H9 (cell line): ENCODE results near the gene LYZL6. TPM values are rescaled to one million over a fixed set of nuclear protein-coding genes. Genes with fewer than 3 reads are reported as not detected.

Experiments used
- DNase-seq: peaks from one replicate; pipeline ENCODE4 v3.0.0-alpha.2; 2017
- H2AFZ ChIP-seq: one replicate; pipeline ENCODE4 v1.6.1; 2013; ENCODE audit warnings: mild to moderate bottlenecking, low read length, control low read depth, moderate library complexity
- H2AK5ac ChIP-seq: 2 replicates; pipeline ENCODE4 v1.6.1; 2013; ENCODE audit warnings: low read length, control low read depth, mixed read lengths; ENCODE audit not compliant: insufficient read length
- H2BK120ac ChIP-seq: one replicate; pipeline ENCODE4 v1.6.1; 2013; ENCODE audit warnings: low read depth, mild to moderate bottlenecking, low read length, control low read depth, inconsistent platforms; ENCODE audit not compliant: poor library complexity, severe bottlenecking
- H2BK12ac ChIP-seq: 2 replicates; pipeline ENCODE4 v1.6.1; 2013; ENCODE audit warnings: low read length, control low read depth, mixed read lengths, low read depth; ENCODE audit not compliant: insufficient read length
- H2BK15ac ChIP-seq: 2 replicates; pipeline ENCODE4 v1.6.1; 2013; ENCODE audit warnings: low read depth, low read length, control low read depth
- H2BK20ac ChIP-seq: one replicate; pipeline ENCODE4 v1.6.1; 2013; ENCODE audit warnings: low read depth, mild to moderate bottlenecking, low read length, control low read depth, inconsistent platforms; ENCODE audit not compliant: poor library complexity, severe bottlenecking
- H2BK5ac ChIP-seq: 2 replicates; pipeline ENCODE4 v1.6.1; 2013; ENCODE audit warnings: low read length, control low read depth, mixed read lengths; ENCODE audit not compliant: insufficient read length
- H3K14ac ChIP-seq: 2 replicates; pipeline ENCODE4 v1.6.1; 2013; ENCODE audit warnings: low read length, control low read depth; ENCODE audit not compliant: insufficient read depth
- H3K18ac ChIP-seq: 2 replicates; pipeline ENCODE4 v1.6.1; 2013; ENCODE audit warnings: low read depth, mild to moderate bottlenecking, mixed read lengths, low read length, control low read depth; ENCODE audit not compliant: insufficient read length
- H3K23ac ChIP-seq: 2 replicates; pipeline ENCODE4 v1.6.1; 2013; ENCODE audit warnings: low read length, control low read depth, mixed read lengths, low read depth; ENCODE audit not compliant: insufficient read length
- H3K23me2 ChIP-seq: 2 replicates; pipeline ENCODE4 v1.6.1; 2013; ENCODE audit warnings: low read depth, mild to moderate bottlenecking, mixed read lengths, low read length, control low read depth; ENCODE audit not compliant: insufficient read length, poor library complexity, severe bottlenecking
- H3K27ac ChIP-seq: 2 replicates; pipeline ENCODE4 v1.5.1; 2013; ENCODE audit warnings: low read length, control low read depth, mixed read lengths, low read depth; ENCODE audit not compliant: insufficient read length
- H3K27me3 ChIP-seq: 2 replicates; pipeline ENCODE4 v1.6.1; 2013; ENCODE audit warnings: low read length, control low read depth, inconsistent platforms; ENCODE audit not compliant: insufficient read depth
- H3K4ac ChIP-seq: 2 replicates; pipeline ENCODE4 v1.6.1; 2013; ENCODE audit warnings: low read depth, mild to moderate bottlenecking, control low read depth, inconsistent platforms, low read length, moderate library complexity
- H3K4me1 ChIP-seq: 2 replicates; pipeline ENCODE4 v1.6.1; 2013; ENCODE audit warnings: low read length, control low read depth, inconsistent platforms; ENCODE audit not compliant: insufficient read depth
- H3K4me2 ChIP-seq: 2 replicates; pipeline ENCODE4 v1.6.1; 2013; ENCODE audit warnings: low read length, control low read depth, mixed read lengths; ENCODE audit not compliant: insufficient read length, insufficient read depth
- H3K56ac ChIP-seq: 2 replicates; pipeline ENCODE4 v1.6.1; 2013; ENCODE audit warnings: low read depth, mild to moderate bottlenecking, mixed read lengths, low read length, control low read depth; ENCODE audit not compliant: insufficient read length
- H3K79me1 ChIP-seq: 2 replicates; pipeline ENCODE4 v1.6.1; 2013; ENCODE audit warnings: low read depth, mild to moderate bottlenecking, moderate library complexity, low read length, control low read depth, inconsistent platforms; ENCODE audit not compliant: insufficient read depth, poor library complexity, severe bottlenecking
- H3K79me2 ChIP-seq: 2 replicates; pipeline ENCODE4 v1.6.1; 2013; ENCODE audit warnings: low read length, control low read depth, inconsistent platforms; ENCODE audit not compliant: insufficient read depth
- H3K9ac ChIP-seq: 2 replicates; pipeline ENCODE4 v1.6.1; 2013; ENCODE audit warnings: low read length, control low read depth, mixed read lengths; ENCODE audit not compliant: insufficient read length; ENCODE audit errors: extremely low read depth
- H3K9me3 ChIP-seq: one replicate; pipeline ENCODE4 v1.6.1; 2013; ENCODE audit warnings: low read depth, low read length, inconsistent platforms; ENCODE audit not compliant: control insufficient read depth
- H3T11ph ChIP-seq: one replicate; pipeline ENCODE4 v1.6.1; 2013; ENCODE audit warnings: mild to moderate bottlenecking, low read length, control low read depth, inconsistent platforms
- H4K20me1 ChIP-seq: one replicate; pipeline ENCODE4 v1.6.1; 2013; ENCODE audit not compliant: control insufficient read depth, insufficient read length, insufficient read depth
- H4K5ac ChIP-seq: 2 replicates; pipeline ENCODE4 v1.6.1; 2013; ENCODE audit warnings: low read depth, mild to moderate bottlenecking, mixed read lengths, low read length, control low read depth; ENCODE audit not compliant: insufficient read length
- H4K8ac ChIP-seq: replicated peaks from 2 replicates; pipeline ENCODE4 v1.6.1; 2013; ENCODE audit warnings: low read length, control low read depth, mixed read lengths, low read depth; ENCODE audit not compliant: insufficient read length
- H4K91ac ChIP-seq: 2 replicates; pipeline ENCODE4 v1.6.1; 2013; ENCODE audit warnings: low read depth, mild to moderate bottlenecking, moderate library complexity, mixed read lengths, low read length, control low read depth; ENCODE audit not compliant: insufficient read length
- H3K27ac Mint-ChIP-seq, 3 experiments: 2 replicates in 2 of 3; 3 replicates in 1 of 3; pipeline ENCODE4 v1.8.0; 2020 to 2021; ENCODE audit warnings: mixed read lengths in 3 of 3, mild to moderate bottlenecking in 1 of 3, moderate library complexity in 1 of 3
- H3K27me3 Mint-ChIP-seq: 2 replicates; pipeline ENCODE4 v1.8.0; 2021; ENCODE audit warnings: low read depth, mild to moderate bottlenecking, moderate library complexity, mixed read lengths
- H3K36me3 Mint-ChIP-seq, 3 experiments: 2 replicates in 2 of 3; 3 replicates in 1 of 3; pipeline ENCODE4 v1.8.0; 2020 to 2021; ENCODE audit warnings: low read depth in 3 of 3, mixed read lengths in 3 of 3; ENCODE audit not compliant: insufficient read depth in 1 of 3
- H3K4me1 Mint-ChIP-seq, 2 experiments: 2 replicates each; pipeline ENCODE4 v1.8.0; 2020; ENCODE audit warnings: mixed read lengths in 2 of 2
- H3K4me3 Mint-ChIP-seq, 2 experiments: 2 replicates in 1 of 2; 3 replicates in 1 of 2; pipeline ENCODE4 v1.8.0; 2020 to 2021; ENCODE audit warnings: mild to moderate bottlenecking in 2 of 2, mixed read lengths in 2 of 2, moderate library complexity in 1 of 2
- H3K9me3 Mint-ChIP-seq, 2 experiments: 2 replicates in 1 of 2; 3 replicates in 1 of 2; pipeline ENCODE4 v1.8.0; 2020; ENCODE audit warnings: mild to moderate bottlenecking in 2 of 2, mixed read lengths in 2 of 2, moderate library complexity in 1 of 2
- CTCF ChIP-seq: fragments of 200-600 bp; sonication (generic); conservative IDR thresholded peaks from 3 replicates; pipeline ENCODE4 v1.8.0; 2021; ENCODE audit warnings: antibody characterized with exemption, mild to moderate bottlenecking
- WGBS: extraction: QIAGEN DNeasy Blood & Tissue Kit; methylation state at CpG from one replicate; pipeline ENCODE4 v1.1.7; 2013; ENCODE audit warnings: missing lambda C conversion rate, low lambda C conversion rate, mixed read lengths; ENCODE audit not compliant: insufficient read length; ENCODE audit errors: extremely low coverage; 5-methylcytosine and 5-hydroxymethylcytosine counted together
- total RNA-seq: library from RNA; stranded (reverse); gene quantifications from 2 replicates; pipeline ENCODE4 v1.2.1, GENCODE V29; 2021

The LYZL6 gene
- total RNA-seq, 1 experiment from 2014 or later: not detected

- H3K56ac ChIP-seq: no peak overlapping the region
- no peaks in the 10 kb centered on the region for H3K23me2 ChIP-seq
- no peak overlapping the region for H2BK5ac ChIP-seq
- no peak overlapping the region for H3K23ac ChIP-seq
- no CpG with 5 or more reads among the region's 4 CpGs for WGBS
- no peaks in the 10 kb centered on the region for H3K27me3 Mint-ChIP-seq
- no peak overlapping the region for H3K4me3 Mint-ChIP-seq
- H4K8ac ChIP-seq: no peak overlapping the region
- no peak overlapping the region for H4K91ac ChIP-seq
- H3K9me3 Mint-ChIP-seq: no peaks in the 10 kb centered on the region
- peaks cover 2% of the 10 kb centered on the region; the same call in 1 of the 2 replicates for H3K4me1 ChIP-seq
- no peak overlapping the region for H3K18ac ChIP-seq
- no peaks in the 10 kb centered on the region for H3K79me2 ChIP-seq
- H3K4me1 Mint-ChIP-seq: peaks cover 15 to 20% of the 10 kb centered on the region in 2 experiments
- no peak overlapping the region for H4K5ac ChIP-seq
- H3K4me2 ChIP-seq: no peak overlapping the region
- H2AK5ac ChIP-seq: no peak overlapping the region
- peak; percentile 43 for DNase-seq
- no peaks in the 10 kb centered on the region for H3K27me3 ChIP-seq
- no peak overlapping the region for H2BK15ac ChIP-seq
- H2BK12ac ChIP-seq: no peak overlapping the region
- no peak overlapping the region for H3K4ac ChIP-seq
- no peaks in the 10 kb centered on the region for H3K36me3 Mint-ChIP-seq
- H3K9ac ChIP-seq: no peak overlapping the region
- no peak for TF ChIP-seq CTCF
- H3T11ph ChIP-seq: no peak overlapping the region
- no peaks in the 10 kb centered on the region for H3K9me3 ChIP-seq
- no peaks in the 10 kb centered on the region for H4K20me1 ChIP-seq
- no peak overlapping the region for H2BK120ac ChIP-seq
- H3K14ac ChIP-seq: no peak overlapping the region
- no peak overlapping the region for H2AFZ ChIP-seq
- peak overlapping the region in 1 of 3 experiments; percentile 34; a peak in 2 of 7 replicates for H3K27ac Mint-ChIP-seq
- no peak overlapping the region for H2BK20ac ChIP-seq
- H3K79me1 ChIP-seq: no peaks in the 10 kb centered on the region
- no peak overlapping the region for H3K27ac ChIP-seq
Measured at GRCh38 chr17:35890774-35891155, 52.7 kb downstream of the LYZL6 start.
